GM12872 (cell line): ENCODE results near the gene EGFR.

Experiments
- CTCF ChIP-seq: IDR thresholded peaks from 3 replicates; pipeline ENCODE4 v1.5.1; 2011; ENCODE audit warnings: low read depth, mild to moderate bottlenecking, low read length, moderate library complexity; ENCODE audit not compliant: insufficient read depth

EGFR gene

GRCh38 chr7:55104123-55104522, 85.3 kb downstream of the EGFR start:
- TF ChIP-seq CTCF: no peak

GRCh38 chr7:55104712-55105433, 86.1 kb downstream of the EGFR start:
- TF ChIP-seq CTCF: no peak

- no peak for TF ChIP-seq CTCF
Measured at GRCh38 chr7:55105952-55106351, 87.1 kb downstream of the EGFR start.

GRCh38 chr7:55107946-55108345, 89.1 kb downstream of the EGFR start:
- no peak for TF ChIP-seq CTCF

GRCh38 chr7:55108401-55108800, 89.6 kb downstream of the EGFR start:
- no peak for TF ChIP-seq CTCF

GRCh38 chr7:55108818-55109217, 90.0 kb downstream of the EGFR start:
- no peak for TF ChIP-seq CTCF

- TF ChIP-seq CTCF: no peak
Measured at GRCh38 chr7:55109404-55110167, 90.8 kb downstream of the EGFR start.
